DND-41 (cell line): ENCODE data around the gene RPS18.

Experiments used
- ATAC-seq: fragments of 200-7000 bp; cut with Tn5 transposase; 3 replicates; pipeline ENCODE4 v1.9.1; 2021; ENCODE audit warnings: low read depth; ENCODE audit not compliant: insufficient read depth
- DNase-seq: peaks from one replicate; pipeline ENCODE4 v3.0.0-alpha.2; 2020
- H2AFZ ChIP-seq: 2 replicates; pipeline ENCODE4 v1.6.0; 2012; ENCODE audit warnings: low read depth, low read length
- H3K27ac ChIP-seq: 2 replicates; pipeline ENCODE4 v1.5.1; 2012; ENCODE audit warnings: low read length, inconsistent platforms
- H3K27me3 ChIP-seq: fragments of 200-600 bp; sonication (generic); 2 replicates; pipeline ENCODE4 v1.6.0; 2012; ENCODE audit warnings: low read length, mild to moderate bottlenecking, inconsistent platforms; ENCODE audit not compliant: insufficient read depth, poor library complexity
- H3K36me3 ChIP-seq: 2 replicates; pipeline ENCODE4 v1.5.1; 2012; ENCODE audit warnings: low read length, inconsistent platforms; ENCODE audit not compliant: insufficient read depth
- H3K4me1 ChIP-seq: 2 replicates; pipeline ENCODE4 v1.5.1; 2012; ENCODE audit warnings: mild to moderate bottlenecking, low read length; ENCODE audit not compliant: insufficient read depth
- H3K4me2 ChIP-seq: 2 replicates; pipeline ENCODE4 v1.6.0; 2012; ENCODE audit warnings: mild to moderate bottlenecking, moderate library complexity, low read length, inconsistent platforms; ENCODE audit not compliant: insufficient read depth
- H3K4me3 ChIP-seq, 2 experiments: fragments of 200-600 bp in 1 of 2; shearing (Covaris generic) in 1 of 2; 2 replicates each; pipeline ENCODE4 v1.5.1; 2012 to 2016; ENCODE audit warnings: inconsistent platforms in 2 of 2, low read length in 2 of 2, mild to moderate bottlenecking in 2 of 2, low read depth in 1 of 2, moderate library complexity in 1 of 2
- H3K79me2 ChIP-seq: 2 replicates; pipeline ENCODE4 v1.6.0; 2012; ENCODE audit warnings: low read length, inconsistent platforms; ENCODE audit not compliant: insufficient read depth
- H3K9ac ChIP-seq: 2 replicates; pipeline ENCODE4 v1.6.0; 2012; ENCODE audit warnings: low read depth, mild to moderate bottlenecking, inconsistent platforms, low read length, moderate library complexity
- H3K9me3 ChIP-seq: 2 replicates; pipeline ENCODE4 v1.5.1; 2012; ENCODE audit warnings: low read length, moderate library complexity, mild to moderate bottlenecking, inconsistent platforms; ENCODE audit not compliant: insufficient read depth, severe bottlenecking
- H4K20me1 ChIP-seq: 2 replicates; pipeline ENCODE4 v1.6.0; 2012; ENCODE audit warnings: low read length; ENCODE audit not compliant: insufficient read depth
- EZH2 ChIP-seq: IDR thresholded peaks from 3 replicates; pipeline ENCODE4 v1.6.1; 2012; ENCODE audit warnings: borderline replicate concordance, low read depth, mild to moderate bottlenecking, moderate library complexity, low read length, inconsistent platforms; ENCODE audit not compliant: severe bottlenecking
- TF ChIP-seq, protein P1 (sequence below): IDR thresholded peaks from 2 replicates; pipeline ENCODE4 v1.5.1; 2012; ENCODE audit warnings: borderline replicate concordance, low read length, moderate library complexity, mild to moderate bottlenecking; ENCODE audit not compliant: poor library complexity, severe bottlenecking; ENCODE audit errors: extremely low read depth

Gene RPS18

DNA sequence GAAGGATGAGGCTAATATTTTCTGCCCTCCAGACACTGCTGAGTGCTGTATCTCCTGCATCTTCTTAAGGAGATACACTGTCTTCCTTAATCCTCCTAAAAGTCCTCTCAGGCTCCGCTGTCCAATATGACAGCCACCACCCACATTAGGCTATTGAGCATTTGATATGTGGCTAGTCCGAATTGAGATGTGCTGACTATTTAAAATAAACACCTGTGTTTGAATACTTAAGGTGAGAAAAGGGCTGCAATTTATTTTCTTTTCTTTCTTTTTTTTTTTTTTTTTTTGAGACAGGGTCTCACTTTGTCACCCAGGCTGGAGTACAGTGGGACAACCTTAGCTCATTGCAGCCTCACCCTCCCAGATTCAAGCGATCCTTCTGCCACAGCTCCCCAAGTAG is 30.0 kb downstream of the RPS18 start:
- H2AFZ ChIP-seq = no peak overlapping the region
- no peak for DNase-seq
- no peaks in the 10 kb centered on the region for H3K9me3 ChIP-seq
- no peak overlapping the region for H3K27ac ChIP-seq
- peaks cover 43% of the 10 kb centered on the region for H3K36me3 ChIP-seq
- TF ChIP-seq, protein P1, sequence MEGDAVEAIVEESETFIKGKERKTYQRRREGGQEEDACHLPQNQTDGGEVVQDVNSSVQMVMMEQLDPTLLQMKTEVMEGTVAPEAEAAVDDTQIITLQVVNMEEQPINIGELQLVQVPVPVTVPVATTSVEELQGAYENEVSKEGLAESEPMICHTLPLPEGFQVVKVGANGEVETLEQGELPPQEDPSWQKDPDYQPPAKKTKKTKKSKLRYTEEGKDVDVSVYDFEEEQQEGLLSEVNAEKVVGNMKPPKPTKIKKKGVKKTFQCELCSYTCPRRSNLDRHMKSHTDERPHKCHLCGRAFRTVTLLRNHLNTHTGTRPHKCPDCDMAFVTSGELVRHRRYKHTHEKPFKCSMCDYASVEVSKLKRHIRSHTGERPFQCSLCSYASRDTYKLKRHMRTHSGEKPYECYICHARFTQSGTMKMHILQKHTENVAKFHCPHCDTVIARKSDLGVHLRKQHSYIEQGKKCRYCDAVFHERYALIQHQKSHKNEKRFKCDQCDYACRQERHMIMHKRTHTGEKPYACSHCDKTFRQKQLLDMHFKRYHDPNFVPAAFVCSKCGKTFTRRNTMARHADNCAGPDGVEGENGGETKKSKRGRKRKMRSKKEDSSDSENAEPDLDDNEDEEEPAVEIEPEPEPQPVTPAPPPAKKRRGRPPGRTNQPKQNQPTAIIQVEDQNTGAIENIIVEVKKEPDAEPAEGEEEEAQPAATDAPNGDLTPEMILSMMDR = no peak
- no peak for TF ChIP-seq EZH2
- H3K27me3 ChIP-seq = no peaks in the 10 kb centered on the region
- H3K4me2 ChIP-seq = no peak overlapping the region
- H3K9ac ChIP-seq = no peak overlapping the region
- peaks cover 57% of the 10 kb centered on the region for H3K79me2 ChIP-seq
- H4K20me1 ChIP-seq = peaks cover 20% of the 10 kb centered on the region
- peaks cover 39% of the 10 kb centered on the region for H3K4me1 ChIP-seq
- no peak overlapping the region for H3K4me3 ChIP-seq
- ATAC-seq = no peak

DNA sequence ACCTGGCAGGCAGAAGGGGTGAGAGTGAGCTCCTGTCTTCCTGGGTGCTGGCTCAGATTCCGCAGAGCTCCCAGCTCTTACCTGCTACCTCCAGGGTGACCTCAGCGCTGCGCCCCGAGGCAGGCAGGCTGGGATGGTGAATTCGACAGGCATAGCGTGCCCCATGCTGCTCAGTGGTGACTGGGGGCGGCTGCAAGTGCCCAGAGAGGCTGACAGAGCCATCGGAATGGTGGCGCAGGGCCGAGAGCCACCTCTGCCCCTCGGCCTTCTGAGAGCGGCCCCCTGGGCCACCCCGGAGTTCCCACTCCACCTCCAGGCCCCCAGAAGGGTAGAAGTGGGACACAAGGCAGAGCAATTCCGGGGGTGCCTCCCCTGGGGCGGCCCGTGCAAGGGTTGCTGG is 32.3 kb downstream of the RPS18 start:
- ATAC-seq (no peak), DNase-seq (no peak)
- H3K9ac ChIP-seq = no peak overlapping the region
- no peak overlapping the region for H3K4me3 ChIP-seq
- H3K27me3 ChIP-seq = no peaks in the 10 kb centered on the region
- H3K4me2 ChIP-seq = no peak overlapping the region
- no peak overlapping the region for H3K27ac ChIP-seq
- H3K36me3 ChIP-seq = peaks cover 55% of the 10 kb centered on the region
- peaks cover 25% of the 10 kb centered on the region for H3K4me1 ChIP-seq
- H4K20me1 ChIP-seq = peaks cover 24% of the 10 kb centered on the region
- TF ChIP-seq EZH2 = no peak
- TF ChIP-seq, protein P1 = no peak
- peaks cover 61% of the 10 kb centered on the region for H3K79me2 ChIP-seq
- H2AFZ ChIP-seq = no peak overlapping the region
- no peaks in the 10 kb centered on the region for H3K9me3 ChIP-seq

DNA sequence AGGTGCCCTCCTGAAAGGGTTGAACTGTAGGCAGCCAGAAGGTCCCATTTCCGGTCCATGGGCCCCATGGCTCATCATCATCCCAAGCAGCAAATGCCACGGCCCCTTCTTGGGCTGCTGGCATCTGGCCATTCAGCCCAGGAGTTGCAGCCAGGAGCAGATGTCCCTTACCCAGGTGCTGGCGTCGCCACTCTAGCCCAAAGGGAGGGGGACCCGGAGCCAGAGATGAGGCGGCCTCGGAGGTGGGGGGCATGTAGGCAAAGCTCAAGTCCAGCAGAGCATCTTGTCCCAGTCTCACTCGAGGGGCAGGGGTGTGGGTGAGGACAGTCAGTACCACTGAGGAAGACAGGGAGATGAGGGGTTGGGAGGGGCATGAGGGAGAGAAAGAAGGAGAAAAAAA is 33.2 kb downstream of the RPS18 start:
- Histone ChIP-seq H3K9ac (no peak overlapping the region), H3K9me3 (no peaks in the 10 kb centered on the region), H3K27ac (no peak overlapping the region), H3K27me3 (no peaks in the 10 kb centered on the region), H2AFZ (no peak overlapping the region), H3K36me3 (peaks cover 55% of the 10 kb centered on the region), H3K4me2 (no peak overlapping the region), H3K79me2 (peaks cover 58% of the 10 kb centered on the region), H3K4me3 (no peak overlapping the region), H4K20me1 (peaks cover 17% of the 10 kb centered on the region), H3K4me1 (peaks cover 19% of the 10 kb centered on the region)
- no peak for ATAC-seq
- TF ChIP-seq, protein P1 = no peak
- TF ChIP-seq EZH2 = no peak
- no peak for DNase-seq

DNA sequence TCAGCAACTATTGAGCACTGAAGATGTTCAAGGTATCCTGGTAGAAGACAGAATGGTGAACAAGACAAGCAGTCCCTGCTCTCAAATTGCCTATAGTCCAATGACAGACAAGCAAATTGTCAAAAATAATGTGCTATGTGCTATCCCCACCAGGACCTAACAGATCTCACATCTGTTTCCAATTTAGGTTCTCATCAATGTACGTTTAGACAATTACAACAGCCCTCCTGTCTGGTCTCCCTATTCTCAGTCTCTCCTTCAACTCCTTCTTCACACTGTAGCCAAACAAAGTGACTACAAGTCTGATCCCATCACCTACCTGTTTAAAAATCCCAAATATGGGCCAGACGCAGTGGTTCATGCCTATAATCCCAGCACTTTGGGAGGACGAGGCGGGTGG is 34.5 kb downstream of the RPS18 start:
- peaks cover 6% of the 10 kb centered on the region; the same call in 1 of the 2 replicates for H3K4me1 ChIP-seq
- ATAC-seq (no peak), DNase-seq (no peak)
- peaks cover 17% of the 10 kb centered on the region for H4K20me1 ChIP-seq
- H3K4me2 ChIP-seq = no peak overlapping the region
- TF ChIP-seq, protein P1 = no peak
- TF ChIP-seq EZH2 = no peak
- no peak overlapping the region for H3K9ac ChIP-seq
- no peak overlapping the region for H3K27ac ChIP-seq
- H3K9me3 ChIP-seq = no peaks in the 10 kb centered on the region
- no peak overlapping the region for H3K4me3 ChIP-seq
- no peak overlapping the region for H2AFZ ChIP-seq
- peaks cover 60% of the 10 kb centered on the region for H3K79me2 ChIP-seq
- peaks cover 63% of the 10 kb centered on the region for H3K36me3 ChIP-seq
- no peaks in the 10 kb centered on the region for H3K27me3 ChIP-seq
